PC-3 (cell line): ENCODE results near the gene SLFN13.

ENCODE experiments used
- EZH2 ChIP-seq: fragments of 300-600 bp; sonication (generic); IDR thresholded peaks from one replicate; pipeline ENCODE4 v1.6.1; 2017; ENCODE audit warnings: antibody characterized with exemption, mild to moderate bottlenecking, low read length; ENCODE audit not compliant: unreplicated experiment
- TF ChIP-seq, protein P1 (sequence below): fragments of 300-600 bp; sonication (generic); conservative IDR thresholded peaks from 2 replicates; pipeline ENCODE4 v1.5.1; 2017; ENCODE audit warnings: antibody characterized with exemption, low read depth, mild to moderate bottlenecking, low read length

DNA sequence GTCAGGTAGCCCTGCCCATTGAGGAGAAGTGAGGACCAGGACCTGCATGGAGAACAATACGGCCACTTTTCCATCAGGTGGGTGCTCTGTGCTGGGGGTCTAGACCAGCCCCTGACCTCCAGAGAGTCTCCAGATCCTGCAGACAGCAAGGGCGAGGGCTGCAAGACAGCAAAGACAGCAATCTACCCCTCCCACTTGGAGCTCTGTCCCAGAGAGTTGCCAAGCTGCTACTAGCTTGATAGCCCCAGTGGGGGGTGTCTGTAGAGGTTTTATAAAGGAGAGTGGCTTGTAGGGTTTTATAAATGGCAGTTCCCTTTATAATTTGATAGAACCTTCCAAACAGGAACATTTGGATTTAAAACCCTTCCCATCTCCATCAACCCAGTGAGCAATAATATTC lies 58.4 kb downstream of the SLFN13 start:
- TF ChIP-seq, protein P1, sequence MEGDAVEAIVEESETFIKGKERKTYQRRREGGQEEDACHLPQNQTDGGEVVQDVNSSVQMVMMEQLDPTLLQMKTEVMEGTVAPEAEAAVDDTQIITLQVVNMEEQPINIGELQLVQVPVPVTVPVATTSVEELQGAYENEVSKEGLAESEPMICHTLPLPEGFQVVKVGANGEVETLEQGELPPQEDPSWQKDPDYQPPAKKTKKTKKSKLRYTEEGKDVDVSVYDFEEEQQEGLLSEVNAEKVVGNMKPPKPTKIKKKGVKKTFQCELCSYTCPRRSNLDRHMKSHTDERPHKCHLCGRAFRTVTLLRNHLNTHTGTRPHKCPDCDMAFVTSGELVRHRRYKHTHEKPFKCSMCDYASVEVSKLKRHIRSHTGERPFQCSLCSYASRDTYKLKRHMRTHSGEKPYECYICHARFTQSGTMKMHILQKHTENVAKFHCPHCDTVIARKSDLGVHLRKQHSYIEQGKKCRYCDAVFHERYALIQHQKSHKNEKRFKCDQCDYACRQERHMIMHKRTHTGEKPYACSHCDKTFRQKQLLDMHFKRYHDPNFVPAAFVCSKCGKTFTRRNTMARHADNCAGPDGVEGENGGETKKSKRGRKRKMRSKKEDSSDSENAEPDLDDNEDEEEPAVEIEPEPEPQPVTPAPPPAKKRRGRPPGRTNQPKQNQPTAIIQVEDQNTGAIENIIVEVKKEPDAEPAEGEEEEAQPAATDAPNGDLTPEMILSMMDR: no peak
- no peak for TF ChIP-seq EZH2
